Measurements from ENCODE around the gene TUNAR. TPM values are rescaled to one million over a fixed set of nuclear protein-coding genes. Genes with fewer than 3 reads are reported as not detected.

Gene TUNAR
- total RNA-seq (2022; extraction: Qiagen RNA extraction), result not detected in 5 replicates

GRCh38 chr14:95876761-95877538 lies at the start of gene TUNAR:
TUNAR (plus strand) TSS chr14:95876832.

Other genes starting within 250 kb of the TUNAR start
- not detected in 5 replicates for gene TCL1B, start 190.4 kb upstream of the TUNAR start, total RNA-seq (2022; extraction: Qiagen RNA extraction)
- gene TCL1A, start 162.7 kb upstream of the TUNAR start, total RNA-seq (2022; extraction: Qiagen RNA extraction), result not detected in 5 replicates
- gene C14orf132, start 162.5 kb downstream of the TUNAR start, total RNA-seq (2022; extraction: Qiagen RNA extraction), result 4.4 to 7.0 TPM (median 5.5 TPM) in 5 replicates

Data from A549 treated with Hydrocortisone at 1 μM for 4 hours (cell line).